Fibroblast of lung (primary cell): ENCODE measurements around the gene ALS2.

Experiments
- CTCF ChIP-seq, 2 donors: IDR thresholded peaks in 1 of 2; conservative IDR thresholded peaks in 1 of 2; 1 replicate in 1 of 2; 2 replicates in 1 of 2; pipeline ENCODE4 v1.5.1; 2011 to 2012; ENCODE audit warnings: low read length in 2 of 2, control low read depth in 1 of 2, inconsistent platforms in 1 of 2, low read depth in 1 of 2, mild to moderate bottlenecking in 1 of 2
- EZH2 ChIP-seq: IDR thresholded peaks from 2 replicates; pipeline ENCODE4 v1.5.1; 2012; ENCODE audit warnings: low read length, control low read depth, mild to moderate bottlenecking; ENCODE audit errors: missing control alignments

- TF ChIP-seq EZH2 (no peak), CTCF (conservative IDR thresholded peaks at IDR 0.05 in 1 of 2, IDR thresholded peaks at IDR 0.05 in 1 of 2; ENCODE audit: low read depth in 1 of 2, low read length in 2 of 2) (no peak)
These were observed 26.8 kb upstream of the ALS2 start for GRCh38 chr2:201807452-201807999.
